Activated CD4-positive, alpha-beta T cell treated with anti-CD3 and anti-CD28 coated beads, Interleukin-2, amount 10 ng/mL, durations not matched to agents 7 days and 5 days (primary cell): ENCODE results near the gene TGOLN2. TPM values are rescaled to one million over a fixed set of nuclear protein-coding genes. Genes with fewer than 3 reads are reported as not detected.

ENCODE experiments used
- CTCF ChIA-PET: fragments of 350-600 bp; sonication (Branson Sonifier 250); formaldehyde crosslinking; loops from one replicate; lab custom pipeline; 2021; ENCODE audit warnings: antibody characterized with exemption; lab: Charles Lee
- POLR2A ChIA-PET: fragments of 350-600 bp; sonication (Branson Sonifier 250); formaldehyde crosslinking; loops from one replicate; lab custom pipeline; 2021; ENCODE audit warnings: antibody characterized with exemption; lab: Charles Lee
- DNase-seq: peaks from one replicate; pipeline ENCODE4 v3.0.0-alpha.2; 2020
- H3K27ac Mint-ChIP-seq: one replicate; pipeline ENCODE4 v1.8.0; 2021; ENCODE audit warnings: mild to moderate bottlenecking, moderate library complexity, mixed read lengths
- H3K27me3 Mint-ChIP-seq: one replicate; pipeline ENCODE4 v1.8.0; 2021; ENCODE audit warnings: mixed read lengths
- H3K36me3 Mint-ChIP-seq: one replicate; pipeline ENCODE4 v1.8.0; 2021; ENCODE audit warnings: low read depth, mixed read lengths
- H3K4me1 Mint-ChIP-seq: one replicate; pipeline ENCODE4 v1.8.0; 2021; ENCODE audit warnings: mixed read lengths
- H3K4me3 Mint-ChIP-seq: one replicate; pipeline ENCODE4 v1.8.0; 2021; ENCODE audit warnings: mild to moderate bottlenecking, moderate library complexity, mixed read lengths
- H3K9me3 Mint-ChIP-seq: one replicate; pipeline ENCODE4 v1.8.0; 2021; ENCODE audit warnings: mixed read lengths
- total RNA-seq, 2 experiments: library from RNA; stranded (reverse); gene quantifications; one replicate each; pipeline ENCODE4 v1.2.3, GENCODE V29; 2021

Gene TGOLN2
- total RNA-seq, 2 experiments from 2014 or later = 127 to 130 TPM

DNA sequence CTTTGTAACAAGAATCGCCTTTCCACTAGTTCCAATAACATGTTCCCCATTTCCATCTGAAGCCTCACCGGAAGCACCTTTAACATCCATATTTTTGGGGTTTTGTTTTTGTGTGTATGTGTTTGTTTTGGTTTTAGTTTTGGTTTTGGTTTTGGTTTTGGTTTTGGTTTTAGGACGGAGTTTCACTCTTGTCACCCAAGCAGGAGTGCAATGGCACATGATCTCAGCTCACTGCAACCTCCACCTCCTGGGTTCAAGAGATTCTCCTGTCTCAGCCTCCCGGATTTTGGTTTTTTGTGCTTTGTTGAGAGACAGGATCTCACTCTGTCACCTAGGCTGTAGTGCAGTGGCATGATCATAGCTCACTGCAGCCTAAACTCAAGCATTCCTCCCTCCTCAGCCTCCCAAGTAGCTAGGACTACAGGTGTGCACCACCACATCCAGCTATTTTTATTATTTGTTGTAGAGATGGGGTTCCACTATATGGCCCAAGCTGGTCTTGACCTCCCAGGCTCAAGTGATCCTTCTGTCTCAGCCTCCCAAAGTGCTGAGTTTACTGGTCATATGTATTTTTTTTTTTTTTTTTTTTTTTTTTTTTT, 36.3 kb downstream of the TGOLN2 start:
- Mint-ChIP-seq H3K27me3 (peaks cover 3% of the 10 kb centered on the region), H3K4me3 (peak overlapping the region; percentile 33), H3K27ac (peak overlapping the region; percentile 79), H3K9me3 (no peaks in the 10 kb centered on the region), H3K4me1 (peaks cover 34% of the 10 kb centered on the region), H3K36me3 (no peaks in the 10 kb centered on the region)
- peak; percentile 42 for DNase-seq
- POLR2A ChIA-PET = interaction anchor here (0.6 kb wide), 2 partner anchors 329 to 373 kb away, joined by 3 to 4 read pairs; no protein-coding TSS in a partner anchor
- CTCF ChIA-PET = interaction anchor here (0.7 to 1.7 kb wide), 4 partner anchors 9 to 225 kb away, joined by 3 to 7 read pairs (median 4); no protein-coding TSS in a partner anchor

DNA sequence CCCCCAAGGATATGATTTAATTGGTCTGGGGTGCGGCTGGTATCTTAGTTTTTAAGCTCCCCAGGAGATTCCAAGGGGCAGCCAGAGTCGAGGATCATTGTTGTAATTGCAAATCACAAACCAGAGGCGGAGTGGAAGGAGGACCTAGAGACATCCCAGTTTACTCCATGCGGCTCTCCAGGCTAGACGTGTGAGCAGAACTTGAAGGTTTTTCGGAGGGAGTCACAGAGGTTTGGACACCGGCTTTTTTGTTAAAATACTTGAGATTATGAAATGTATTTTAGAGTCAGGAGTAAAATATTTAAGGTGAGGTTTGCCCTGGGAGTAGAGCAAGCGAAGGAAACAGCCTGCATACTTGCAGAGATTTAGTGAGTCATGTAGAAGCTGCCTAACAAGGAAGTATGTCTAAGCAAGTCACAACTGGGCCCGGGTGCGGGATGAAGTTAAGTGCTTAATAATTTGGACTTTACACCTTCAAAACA, 39.5 kb downstream of the TGOLN2 start:
- Mint-ChIP-seq H3K36me3 (no peaks in the 10 kb centered on the region), H3K27ac (no peak overlapping the region), H3K4me3 (no peak overlapping the region), H3K9me3 (no peaks in the 10 kb centered on the region), H3K4me1 (peaks cover 42% of the 10 kb centered on the region), H3K27me3 (no peaks in the 10 kb centered on the region)
- POLR2A ChIA-PET = no interaction called here
- CTCF ChIA-PET = no interaction called here
- no peak for DNase-seq

DNA sequence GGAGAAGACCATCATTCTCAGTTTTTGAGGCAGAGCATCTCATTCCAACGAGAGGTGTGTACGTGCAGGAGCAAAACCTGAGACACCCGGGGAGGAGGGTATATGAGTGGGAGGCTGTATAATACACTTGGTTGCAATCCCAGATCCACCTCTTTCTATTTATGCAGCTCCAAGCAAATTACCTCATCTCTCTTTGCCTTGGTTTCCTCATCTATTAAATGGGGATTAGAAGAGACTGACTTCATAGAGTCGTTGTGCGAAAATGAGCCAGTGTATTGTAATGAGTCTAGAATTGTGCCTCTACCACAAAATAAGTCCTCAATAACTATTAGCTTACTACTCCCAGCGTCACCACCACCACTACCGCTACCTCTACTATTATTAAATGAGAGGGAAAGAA, 40.1 kb downstream of the TGOLN2 start:
- ChIA-PET POLR2A (no interaction called here), CTCF (interaction anchor here (0.6 to 1.9 kb wide), 4 partner anchors 10 to 219 kb away, joined by 3 to 6 read pairs (median 4); no protein-coding TSS in a partner anchor)
- H3K27ac Mint-ChIP-seq = no peak overlapping the region
- no peak for DNase-seq
- H3K27me3 Mint-ChIP-seq = no peaks in the 10 kb centered on the region
- H3K9me3 Mint-ChIP-seq = no peaks in the 10 kb centered on the region
- H3K4me3 Mint-ChIP-seq = no peak overlapping the region
- H3K4me1 Mint-ChIP-seq = peaks cover 39% of the 10 kb centered on the region
- H3K36me3 Mint-ChIP-seq = no peaks in the 10 kb centered on the region

DNA sequence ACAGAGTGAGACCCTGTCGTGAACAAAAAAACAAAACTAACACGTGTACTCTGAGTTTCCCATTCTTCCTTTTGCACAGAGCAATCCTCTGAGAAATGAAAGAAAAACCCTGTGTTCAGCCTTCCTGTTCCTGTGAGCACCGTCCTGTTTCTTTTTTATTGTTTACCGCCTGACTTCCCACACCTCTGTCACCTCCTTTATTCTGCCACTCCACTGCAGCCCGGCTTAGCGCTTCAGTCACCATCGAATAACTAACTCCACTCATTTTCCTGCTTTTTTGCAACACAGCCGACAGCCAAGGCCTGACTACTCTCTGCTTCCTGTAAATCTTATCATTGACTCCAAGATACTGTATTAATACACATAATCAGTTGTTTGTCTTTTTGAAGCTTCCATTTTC, 40.9 kb downstream of the TGOLN2 start:
- H3K27me3 Mint-ChIP-seq = no peaks in the 10 kb centered on the region
- POLR2A ChIA-PET = no interaction called here

DNA sequence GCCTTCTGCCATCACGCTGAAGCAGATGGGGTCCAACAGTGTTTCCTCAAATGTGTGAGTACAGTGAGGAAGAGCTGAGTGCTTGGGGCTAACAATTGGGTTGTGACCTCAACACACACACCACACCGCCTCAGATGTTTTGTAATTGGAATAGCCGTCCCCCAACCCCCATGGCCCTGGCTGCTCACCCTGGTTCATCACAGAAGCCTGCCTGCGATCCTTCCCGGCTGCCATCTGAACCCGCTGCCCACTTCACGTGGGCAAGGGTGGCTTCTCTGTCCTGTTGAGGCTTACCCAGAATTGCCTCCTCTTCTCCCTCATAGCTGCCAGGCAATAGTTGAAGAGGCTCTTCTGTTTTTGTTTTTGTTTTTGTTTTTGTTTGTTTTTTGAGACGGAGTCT, 44.1 kb downstream of the TGOLN2 start:
- POLR2A ChIA-PET = no interaction called here
- CTCF ChIA-PET = interaction anchor here (1.0 kb wide), 1 partner anchor 358 kb away, joined by 3 read pairs; no protein-coding TSS in a partner anchor
- peaks cover 18% of the 10 kb centered on the region for H3K4me1 Mint-ChIP-seq
- no peak overlapping the region for H3K27ac Mint-ChIP-seq
- H3K36me3 Mint-ChIP-seq = no peaks in the 10 kb centered on the region
- H3K4me3 Mint-ChIP-seq = no peak overlapping the region
- no peaks in the 10 kb centered on the region for H3K9me3 Mint-ChIP-seq
- H3K27me3 Mint-ChIP-seq = no peaks in the 10 kb centered on the region
- DNase-seq = no peak

More for the DNA sequence above, 40.9 kb downstream of the TGOLN2 start:
- Mint-ChIP-seq H3K36me3 (no peaks in the 10 kb centered on the region), H3K4me3 (peak overlapping the region; percentile 48), H3K27ac (peak overlapping the region; percentile 87), H3K9me3 (no peaks in the 10 kb centered on the region), H3K4me1 (peaks cover 36% of the 10 kb centered on the region)
- CTCF ChIA-PET = interaction anchor here (0.6 to 2.2 kb wide), 6 partner anchors 8 to 218 kb away, joined by 3 to 12 read pairs (median 5); no protein-coding TSS in a partner anchor
- DNase-seq = no peak

DNA sequence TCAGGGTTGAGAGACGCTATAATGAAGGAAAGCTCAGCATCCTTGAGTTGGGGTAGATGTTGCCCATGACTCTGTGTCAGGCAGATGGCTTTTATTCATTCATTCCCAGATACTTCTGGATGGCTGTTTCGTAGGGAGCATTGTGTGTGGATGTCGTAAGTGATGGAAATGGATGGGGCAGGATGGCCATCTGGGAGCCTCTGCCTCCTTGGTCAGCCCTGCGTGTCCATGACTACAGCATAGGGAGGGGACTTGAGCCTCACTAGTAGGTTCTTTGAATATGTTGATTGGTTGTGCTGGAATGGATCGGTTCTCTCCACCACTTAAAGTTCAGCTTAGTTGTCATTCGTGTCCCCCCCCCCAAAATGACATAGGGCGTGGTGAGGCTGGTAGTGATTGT, 44.9 kb downstream of the TGOLN2 start:
- H3K4me1 Mint-ChIP-seq = peaks cover 18% of the 10 kb centered on the region
- no peaks in the 10 kb centered on the region for H3K36me3 Mint-ChIP-seq
- POLR2A ChIA-PET = no interaction called here
- CTCF ChIA-PET = no interaction called here
- no peaks in the 10 kb centered on the region for H3K9me3 Mint-ChIP-seq
- no peak overlapping the region for H3K27ac Mint-ChIP-seq
- DNase-seq = no peak
- no peak overlapping the region for H3K4me3 Mint-ChIP-seq
- no peaks in the 10 kb centered on the region for H3K27me3 Mint-ChIP-seq

DNA sequence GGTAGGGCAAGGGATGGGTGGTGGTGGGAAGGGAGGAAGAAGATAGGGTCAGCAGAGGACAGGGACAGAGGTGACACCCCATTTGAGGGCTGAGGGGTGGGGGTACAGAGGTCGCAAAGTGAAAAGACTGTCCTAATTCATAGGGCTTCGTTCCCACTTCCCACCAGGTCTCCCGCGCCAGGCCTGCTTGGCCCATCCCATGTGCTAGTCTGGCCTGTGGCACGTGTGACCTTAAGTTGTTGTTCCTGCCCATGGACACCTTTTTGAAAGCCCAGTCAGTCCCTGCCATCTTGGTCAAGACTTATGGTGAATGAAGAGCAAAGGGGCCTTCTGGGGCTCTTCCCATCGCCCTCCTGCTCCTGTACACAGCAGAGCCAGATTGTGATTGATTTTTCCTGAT, 46.2 kb downstream of the TGOLN2 start:
- DNase-seq = no peak
- Mint-ChIP-seq H3K27me3 (no peaks in the 10 kb centered on the region), H3K4me1 (peaks cover 8% of the 10 kb centered on the region), H3K9me3 (no peaks in the 10 kb centered on the region), H3K36me3 (no peaks in the 10 kb centered on the region), H3K4me3 (no peak overlapping the region), H3K27ac (no peak overlapping the region)
- ChIA-PET CTCF (interaction anchor here (0.8 kb wide), 1 partner anchor 11 kb away, joined by 4 read pairs; no protein-coding TSS in a partner anchor), POLR2A (no interaction called here)

DNA sequence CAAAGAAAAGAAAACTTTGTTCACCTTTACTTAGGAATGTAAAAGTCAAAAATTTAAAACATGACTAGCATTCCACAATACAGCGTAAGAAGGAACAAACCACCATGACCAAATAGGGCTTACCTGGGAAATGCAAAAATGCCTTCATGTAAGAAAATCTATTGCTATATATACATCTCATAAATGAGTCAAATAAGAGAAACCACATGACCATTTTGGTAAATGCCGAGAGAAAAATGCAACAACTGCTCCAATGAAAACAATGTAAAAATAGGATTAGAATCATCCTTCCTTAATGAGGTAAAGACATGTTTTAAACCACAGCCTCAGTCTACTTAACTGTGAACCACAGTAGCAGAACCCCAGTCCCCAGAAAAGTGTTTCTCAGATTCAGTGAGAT, 49.4 kb downstream of the TGOLN2 start:
- no peak overlapping the region for H3K4me3 Mint-ChIP-seq
- no peak overlapping the region for H3K27ac Mint-ChIP-seq
- POLR2A ChIA-PET = no interaction called here
- H3K4me1 Mint-ChIP-seq = no peaks in the 10 kb centered on the region
- no peaks in the 10 kb centered on the region for H3K27me3 Mint-ChIP-seq
- no peak for DNase-seq
- CTCF ChIA-PET = no interaction called here
- no peaks in the 10 kb centered on the region for H3K36me3 Mint-ChIP-seq
- H3K9me3 Mint-ChIP-seq = no peaks in the 10 kb centered on the region

DNA sequence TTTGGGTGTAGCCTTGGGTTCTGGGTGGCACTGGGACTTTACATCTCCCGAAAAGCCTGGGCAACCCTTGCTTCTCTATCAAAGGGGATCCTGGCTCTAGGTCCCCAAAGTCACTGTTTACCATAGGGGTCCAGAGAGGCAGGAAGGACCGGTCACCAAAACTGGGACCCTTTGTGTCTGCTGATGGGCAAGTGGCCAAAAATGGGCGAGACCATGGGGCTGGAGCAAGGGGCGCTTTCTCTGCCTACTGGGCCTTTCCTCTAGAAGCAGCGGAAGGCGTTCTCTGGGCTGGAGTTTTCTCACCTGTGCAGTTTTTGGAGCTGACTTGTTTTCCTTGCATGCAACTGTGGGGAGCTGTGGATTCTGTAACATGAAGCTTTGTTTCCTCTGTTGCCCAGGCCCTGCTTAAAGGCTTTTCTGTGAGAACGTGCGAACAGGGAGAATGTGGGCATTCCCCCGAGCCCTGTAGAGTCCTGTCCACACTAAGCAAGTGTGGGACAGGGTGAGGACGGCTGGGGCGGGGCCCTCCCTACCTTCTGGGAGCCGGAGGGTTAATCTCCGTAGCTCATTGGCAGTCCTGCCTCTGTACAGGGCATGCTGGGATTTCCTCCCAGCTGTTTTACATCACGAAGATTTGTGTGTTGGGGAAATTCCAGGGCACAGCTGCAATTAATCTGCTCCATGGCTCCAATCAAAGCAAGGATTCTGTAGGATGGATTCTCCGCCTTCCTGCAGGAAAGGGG, 50.2 kb downstream of the TGOLN2 start:
- ChIA-PET CTCF (interaction anchor here (1.0 kb wide), 1 partner anchor 9 kb away, joined by 4 read pairs; no protein-coding TSS in a partner anchor), POLR2A (no interaction called here)
- no peaks in the 10 kb centered on the region for H3K4me1 Mint-ChIP-seq
- DNase-seq = no peak
- no peaks in the 10 kb centered on the region for H3K36me3 Mint-ChIP-seq
- H3K4me3 Mint-ChIP-seq = no peak overlapping the region
- no peaks in the 10 kb centered on the region for H3K27me3 Mint-ChIP-seq
- no peaks in the 10 kb centered on the region for H3K9me3 Mint-ChIP-seq
- H3K27ac Mint-ChIP-seq = no peak overlapping the region

DNA sequence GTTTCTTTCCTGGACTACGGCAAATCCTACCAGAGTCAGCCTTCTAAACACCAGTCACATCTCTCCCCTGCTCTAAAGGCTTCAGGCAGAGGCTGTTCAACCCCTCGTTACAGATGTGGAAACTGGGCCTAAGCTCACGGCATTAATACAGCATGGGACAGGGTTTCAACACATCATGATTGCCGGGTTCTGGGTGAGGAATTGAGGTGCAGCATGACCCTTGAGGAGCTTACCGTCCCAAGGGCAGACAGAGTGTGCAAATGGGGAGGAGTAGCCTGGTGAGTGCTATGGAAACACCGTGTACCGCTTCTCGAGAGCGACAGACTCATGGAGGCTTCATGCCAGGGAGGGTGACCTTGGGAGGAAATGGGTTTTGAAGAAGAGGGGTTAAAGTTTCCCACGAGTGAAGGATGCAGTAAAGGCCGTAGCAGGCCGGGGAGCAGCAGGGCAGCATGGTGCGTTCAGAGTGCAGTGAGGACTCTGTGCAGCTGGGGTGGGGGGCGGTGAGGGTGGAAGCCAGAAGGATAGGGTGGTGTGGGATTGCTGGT, 51.1 kb downstream of the TGOLN2 start:
- H3K27me3 Mint-ChIP-seq = peaks cover under 1% of the 10 kb centered on the region
- no peaks in the 10 kb centered on the region for H3K9me3 Mint-ChIP-seq
- no peak overlapping the region for H3K27ac Mint-ChIP-seq
- H3K36me3 Mint-ChIP-seq = no peaks in the 10 kb centered on the region
- no peaks in the 10 kb centered on the region for H3K4me1 Mint-ChIP-seq
- ChIA-PET CTCF (interaction anchor here (0.6 to 0.9 kb wide), 2 partner anchors 13 to 19 kb away, joined by 3 read pairs; no protein-coding TSS in a partner anchor), POLR2A (no interaction called here)
- no peak for DNase-seq
- H3K4me3 Mint-ChIP-seq = no peak overlapping the region

DNA sequence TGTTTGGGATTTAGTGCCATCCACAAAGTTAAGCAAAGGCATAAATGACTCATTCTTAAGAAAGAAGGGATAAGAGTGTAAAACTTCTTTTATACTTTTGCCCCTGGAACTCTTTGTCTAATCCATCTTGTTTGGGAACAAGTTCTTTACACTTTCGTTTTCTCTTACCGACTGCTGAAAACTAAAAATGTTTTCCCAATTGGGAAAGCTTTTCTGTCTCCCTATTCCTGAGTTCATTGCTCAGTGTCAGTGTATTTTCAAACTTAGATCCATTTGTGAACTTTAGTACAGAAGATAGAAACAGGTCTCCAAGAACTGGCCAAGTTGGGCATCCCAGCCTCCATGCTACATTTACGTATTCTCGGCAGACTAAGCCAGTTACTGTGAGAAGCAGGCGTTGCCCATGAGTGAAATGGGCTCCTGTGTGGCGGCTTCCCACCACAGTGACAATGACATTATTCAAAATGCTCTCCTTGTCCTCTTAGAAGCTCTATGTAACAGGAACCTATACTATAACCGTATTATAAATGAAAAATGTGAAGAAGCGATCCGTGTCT, 51.7 kb downstream of the TGOLN2 start:
- H3K27me3 Mint-ChIP-seq = peaks cover 6% of the 10 kb centered on the region
- H3K36me3 Mint-ChIP-seq = no peaks in the 10 kb centered on the region
- no peaks in the 10 kb centered on the region for H3K4me1 Mint-ChIP-seq
- no peak overlapping the region for H3K27ac Mint-ChIP-seq
- DNase-seq = no peak
- H3K4me3 Mint-ChIP-seq = no peak overlapping the region
- CTCF ChIA-PET = interaction anchor here (0.6 to 0.9 kb wide), 2 partner anchors 13 to 19 kb away, joined by 3 read pairs; no protein-coding TSS in a partner anchor
- POLR2A ChIA-PET = no interaction called here
- H3K9me3 Mint-ChIP-seq = no peaks in the 10 kb centered on the region
